Measurements from ENCODE around the gene CLNK. TPM values are rescaled to one million over a fixed set of nuclear protein-coding genes. Genes with fewer than 3 reads are reported as not detected.

Gene CLNK
- total RNA-seq, 1 experiment from 2014 or later = not detected

GRCh38 chr4:10730019-10730418, 45.5 kb upstream of the CLNK start:
- no peak for ATAC-seq
- Histone ChIP-seq H3K79me2 (ENCODE audit: insufficient read depth, low read length) (no peaks in the 10 kb centered on the region), H2AFZ (ENCODE audit: low read depth, low read length, poor library complexity, severe bottlenecking) (no peak overlapping the region), H3K4me2 (ENCODE audit: low read length) (no peak overlapping the region), H3K4me3 (replicated peaks in 1 of 2; ENCODE audit: low read depth in 1 of 2, low read length in 2 of 2) (no peak overlapping the region), H3K36me3 (ENCODE audit: control insufficient read depth in 1 of 2, insufficient read depth in 2 of 2, low read length in 2 of 2) (no peaks in the 10 kb centered on the region), H3K4me1 (ENCODE audit: control insufficient read depth in 1 of 2, insufficient read depth in 2 of 2, low read length in 2 of 2) (peaks cover 0 to 3% of the 10 kb centered on the region in 2 experiments; a peak in 1 of 4 replicates), H3K9ac (ENCODE audit: low read length) (no peak overlapping the region), H4K20me1 (ENCODE audit: insufficient read depth) (no peaks in the 10 kb centered on the region), H3K9me2 (ENCODE audit: insufficient read depth) (no peaks in the 10 kb centered on the region), H3K9me3 (ENCODE audit: control insufficient read depth in 1 of 2, insufficient read depth in 1 of 2, low read depth in 1 of 2, low read length in 2 of 2) (no peaks in the 10 kb centered on the region), H3K27ac (ENCODE audit: low read depth, low read length) (no peak overlapping the region), H3K27me3 (ENCODE audit: insufficient read depth, low read length) (no peaks in the 10 kb centered on the region)
- POLR2A ChIA-PET = no interaction called here
- RAD21 ChIA-PET (ENCODE audit: low non-redundant PET in 1 of 2, low total read pairs in 2 of 2, uncharacterized antibody in 2 of 2, unreplicated experiment in 2 of 2) = no interaction called here
- no peak for DNase-seq (ENCODE audit: low read depth, low spot score)
- BruUV-seq (replicated peaks) = no TSS peak
- intact Hi-C loops (cut with micrococcal nuclease) = no loop called here
- no peak for TF ChIP-seq ELF1 (IDR thresholded peaks at IDR 0.05; ENCODE audit: borderline replicate concordance, low read depth)
- no peak for TF ChIP-seq EZH2phosphoT487 (IDR thresholded peaks at IDR 0.05; ENCODE audit: borderline replicate concordance)
- TF ChIP-seq ZNF274 (IDR thresholded peaks at IDR 0.05; ENCODE audit: low read depth, low read length) = no peak
- no peak for TF ChIP-seq CEBPB (IDR thresholded peaks at IDR 0.05; ENCODE audit: low read depth)
- no peak for TF ChIP-seq EGR1 (IDR thresholded peaks at IDR 0.05; ENCODE audit: low read depth)
- no peak for TF ChIP-seq ZFX (IDR thresholded peaks at IDR 0.05)
- CTCF ChIA-PET = no interaction called here

GRCh38 chr4:10729366-10729765, 44.8 kb upstream of the CLNK start:
- BruUV-seq (replicated peaks) = no TSS peak
- Histone ChIP-seq H3K4me1 (ENCODE audit: control insufficient read depth in 1 of 2, insufficient read depth in 2 of 2, low read length in 2 of 2) (peaks cover 0 to 3% of the 10 kb centered on the region in 2 experiments; a peak in 1 of 4 replicates), H4K20me1 (ENCODE audit: insufficient read depth) (no peaks in the 10 kb centered on the region), H3K27ac (ENCODE audit: low read depth, low read length) (no peak overlapping the region), H3K9me2 (ENCODE audit: insufficient read depth) (no peaks in the 10 kb centered on the region), H3K79me2 (ENCODE audit: insufficient read depth, low read length) (no peaks in the 10 kb centered on the region), H3K36me3 (ENCODE audit: control insufficient read depth in 1 of 2, insufficient read depth in 2 of 2, low read length in 2 of 2) (no peaks in the 10 kb centered on the region), H3K4me3 (replicated peaks in 1 of 2; ENCODE audit: low read depth in 1 of 2, low read length in 2 of 2) (no peak overlapping the region), H3K9me3 (ENCODE audit: control insufficient read depth in 1 of 2, insufficient read depth in 1 of 2, low read depth in 1 of 2, low read length in 2 of 2) (no peaks in the 10 kb centered on the region), H2AFZ (ENCODE audit: low read depth, low read length, poor library complexity, severe bottlenecking) (no peak overlapping the region), H3K27me3 (ENCODE audit: insufficient read depth, low read length) (no peaks in the 10 kb centered on the region), H3K4me2 (ENCODE audit: low read length) (no peak overlapping the region), H3K9ac (ENCODE audit: low read length) (no peak overlapping the region)
- no peak for ATAC-seq
- no peak for TF ChIP-seq SIN3A (IDR thresholded peaks at IDR 0.05; ENCODE audit: low read depth)
- TF ChIP-seq FOSL1 (IDR thresholded peaks at IDR 0.05; ENCODE audit: low read depth) = no peak
- RAD21 ChIA-PET (ENCODE audit: low non-redundant PET in 1 of 2, low total read pairs in 2 of 2, uncharacterized antibody in 2 of 2, unreplicated experiment in 2 of 2) = no interaction called here
- POLR2A ChIA-PET = no interaction called here
- intact Hi-C loops (cut with micrococcal nuclease) = no loop called here
- CTCF ChIA-PET = no interaction called here
- no peak for DNase-seq (ENCODE audit: low read depth, low spot score)

Measured in HCT116 (cell line).